PC-3 (cell line): ENCODE measurements around the gene SMYD3.

Experiments used
- CTCF ChIP-seq: fragments of 300-600 bp; sonication (generic); conservative IDR thresholded peaks from 2 replicates; pipeline ENCODE4 v1.5.1; 2017; ENCODE audit warnings: antibody characterized with exemption, low read depth, mild to moderate bottlenecking, low read length
- EZH2 ChIP-seq: fragments of 300-600 bp; sonication (generic); IDR thresholded peaks from one replicate; pipeline ENCODE4 v1.6.1; 2017; ENCODE audit warnings: antibody characterized with exemption, mild to moderate bottlenecking, low read length; ENCODE audit not compliant: unreplicated experiment
- EZH2phosphoT487 ChIP-seq: fragments of 300-600 bp; sonication (generic); IDR thresholded peaks from 2 replicates; pipeline ENCODE4 v1.6.1; 2018; ENCODE audit warnings: mild to moderate bottlenecking, antibody characterized with exemption, low read length, borderline replicate concordance

GRCh38 chr1:246254854-246255253, 252.2 kb downstream of the SMYD3 start:
- no peak for TF ChIP-seq CTCF
- no peak for TF ChIP-seq EZH2
- TF ChIP-seq EZH2phosphoT487: no peak
